Natural killer cell treated with Interleukin-12 subunit alpha and Interleukin-12 subunit beta and Interleukin-15 and Interleukin-18, amount 100 ng/mL, for 72 hours (primary cell): ENCODE measurements around the gene HORMAD2. TPM values are rescaled to one million over a fixed set of nuclear protein-coding genes. Genes with fewer than 3 reads are reported as not detected.
A peak's percentile ranks its signal among the peaks of the same experiment; 100 is the strongest.

Source experiments
- ATAC-seq, 2 donors: fragments of 150-1000 bp; cut with Tn5 transposase in 1 of 2; sonication (Bioruptor Pico), chemical (Tn5 transposase) in 1 of 2; 2 replicates each; pipeline ENCODE4 v1.10.0; 2021
- DNase-seq: peaks from one replicate; pipeline ENCODE4 v3.0.0; 2022; ENCODE audit warnings: low spot score
- H3K27ac Mint-ChIP-seq, 2 donors: 1 replicate in 1 of 2; 2 replicates in 1 of 2; pipeline ENCODE4 v1.8.0; 2022; ENCODE audit warnings: mixed read lengths in 2 of 2, mild to moderate bottlenecking in 1 of 2, moderate library complexity in 1 of 2
- H3K27me3 Mint-ChIP-seq, 2 donors: 1 replicate in 1 of 2; 2 replicates in 1 of 2; pipeline ENCODE4 v1.8.0; 2022; ENCODE audit warnings: mixed read lengths in 2 of 2
- H3K36me3 Mint-ChIP-seq: one replicate; pipeline ENCODE4 v1.8.0; 2022; ENCODE audit warnings: mixed read lengths
- H3K4me1 Mint-ChIP-seq, 2 donors: 1 replicate in 1 of 2; 2 replicates in 1 of 2; pipeline ENCODE4 v1.8.0; 2022; ENCODE audit warnings: low read depth in 2 of 2, mixed read lengths in 2 of 2, mild to moderate bottlenecking in 1 of 2
- H3K4me3 Mint-ChIP-seq: one replicate; pipeline ENCODE4 v1.8.0; 2022; ENCODE audit warnings: mixed read lengths
- H3K9me3 Mint-ChIP-seq: 2 replicates; pipeline ENCODE4 v1.8.0; 2022; ENCODE audit warnings: mixed read lengths
- total RNA-seq, 2 donors: library from RNA; stranded (reverse); gene quantifications; one replicate each; pipeline ENCODE4 v1.2.3, GENCODE V29; 2022

The HORMAD2 gene
- total RNA-seq, result not detected

DNA sequence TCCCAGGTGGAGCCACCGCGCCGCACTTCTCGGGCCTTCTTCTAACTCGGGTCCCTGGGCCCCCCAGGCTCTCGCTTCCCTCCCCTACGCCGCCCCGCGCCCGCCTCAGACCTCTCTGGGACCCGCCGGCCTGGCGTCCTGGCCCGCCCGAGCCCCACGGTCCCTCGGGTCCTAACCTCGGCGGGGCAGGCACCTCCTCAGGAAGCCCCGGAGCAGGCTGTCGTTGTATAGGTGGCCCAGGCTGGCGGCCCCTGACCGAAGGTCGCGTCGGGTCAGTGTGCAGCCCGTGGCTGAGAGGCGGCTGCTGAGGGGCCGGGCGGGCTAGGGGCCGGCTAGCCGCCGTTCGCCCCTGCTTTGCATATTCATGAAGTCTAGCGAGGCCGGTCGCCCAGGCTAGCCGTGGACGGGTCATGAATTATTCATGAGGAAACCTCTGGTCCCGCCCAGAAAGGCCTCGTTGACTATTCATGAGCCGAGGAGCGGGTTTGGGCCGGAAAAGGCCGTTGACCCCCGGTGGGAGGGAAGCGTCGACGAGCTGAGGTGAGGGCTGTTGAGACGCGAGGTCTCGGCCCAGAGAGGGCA is at the start of gene HORMAD2:
TSS of gene HORMAD2 (plus strand) at position 513 of the 582 bp plus-strand sequence. CDS start 13,489 bp downstream, outside the sequence.
- H3K27ac Mint-ChIP-seq, result peak within 1 kb of the TSS in 1 of 2 donors; percentile 81
- peak; percentile 66 to 79 for ATAC-seq
- no peak for DNase-seq
- peak within 1 kb of the TSS; percentile 17 for H3K4me3 Mint-ChIP-seq
- no peaks in the 10 kb centered on the region for H3K9me3 Mint-ChIP-seq
- peaks cover 3 to 6% of the 10 kb centered on the region in 2 donors for H3K4me1 Mint-ChIP-seq
- peaks cover 21 to 28% of the 10 kb centered on the region in 2 donors for H3K27me3 Mint-ChIP-seq
- no peaks in the 10 kb centered on the region for H3K36me3 Mint-ChIP-seq

GRCh38 chr22:30031328-30031727 is 48.9 kb upstream of the HORMAD2 start:
- Mint-ChIP-seq H3K4me1 (no peaks in the 10 kb centered on the region), H3K36me3 (no peaks in the 10 kb centered on the region), H3K27ac (no peak overlapping the region), H3K9me3 (no peaks in the 10 kb centered on the region), H3K27me3 (no peaks in the 10 kb centered on the region), H3K4me3 (no peak overlapping the region)
- ATAC-seq (no peak), DNase-seq (no peak)

- no peak overlapping the region for H3K4me3 Mint-ChIP-seq
- DNase-seq (no peak), ATAC-seq (no peak)
- H3K4me1 Mint-ChIP-seq, result no peaks in the 10 kb centered on the region
- H3K27me3 Mint-ChIP-seq, result no peaks in the 10 kb centered on the region
- no peaks in the 10 kb centered on the region for H3K36me3 Mint-ChIP-seq
- no peaks in the 10 kb centered on the region for H3K9me3 Mint-ChIP-seq
- no peak overlapping the region for H3K27ac Mint-ChIP-seq
Measured at GRCh38 chr22:30031764-30032455, 48.4 kb upstream of the HORMAD2 start.

DNA sequence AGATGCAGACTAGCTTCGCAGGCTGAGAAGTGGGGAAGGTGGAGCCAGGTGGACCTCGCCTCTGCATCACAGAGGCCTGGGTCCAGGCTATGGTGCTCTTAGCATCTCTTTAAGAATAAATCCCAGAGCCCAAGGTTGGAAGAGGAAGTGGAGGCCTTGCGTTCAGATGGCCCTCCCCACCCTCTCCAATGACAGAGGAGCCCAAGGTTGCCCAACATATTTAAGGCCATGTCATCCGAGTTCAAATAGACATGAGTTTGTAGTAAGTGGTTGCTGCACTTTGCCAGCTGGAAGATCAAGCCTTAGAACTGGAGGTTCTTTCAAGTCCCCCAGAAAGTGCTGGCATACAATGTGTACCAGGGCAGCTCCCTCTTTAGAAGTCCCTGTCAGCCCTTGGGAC is 47.1 kb upstream of the HORMAD2 start:
- no peak for DNase-seq
- no peaks in the 10 kb centered on the region for H3K4me1 Mint-ChIP-seq
- H3K27ac Mint-ChIP-seq, result no peak overlapping the region
- H3K27me3 Mint-ChIP-seq, result no peaks in the 10 kb centered on the region
- ATAC-seq, result no peak
- no peaks in the 10 kb centered on the region for H3K36me3 Mint-ChIP-seq
- no peaks in the 10 kb centered on the region for H3K9me3 Mint-ChIP-seq
- H3K4me3 Mint-ChIP-seq, result no peak overlapping the region

DNA sequence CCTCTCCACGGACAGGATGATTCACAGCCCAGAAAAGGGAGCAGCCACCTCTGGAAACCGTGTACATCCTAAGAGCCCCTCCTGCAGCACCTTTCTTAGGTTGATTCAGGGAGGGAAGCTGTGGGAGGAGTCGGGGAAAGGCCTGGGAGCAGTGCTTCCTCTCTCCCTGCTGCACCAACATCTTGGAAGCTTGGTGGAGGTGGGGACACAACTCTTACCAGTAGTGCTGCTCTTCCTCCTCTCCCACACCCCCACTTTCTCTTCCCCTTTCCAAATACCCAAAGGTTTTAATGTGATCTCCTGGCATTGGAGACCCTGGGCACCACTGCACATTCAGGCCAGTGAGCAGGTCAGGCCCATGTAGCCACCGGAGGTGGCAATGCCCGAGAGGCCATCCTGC is 46.4 kb upstream of the HORMAD2 start:
- Mint-ChIP-seq H3K9me3 (no peaks in the 10 kb centered on the region), H3K36me3 (no peaks in the 10 kb centered on the region), H3K4me3 (no peak overlapping the region), H3K27ac (peak overlapping the region in 1 of 2 donors; percentile 41), H3K27me3 (no peaks in the 10 kb centered on the region), H3K4me1 (no peaks in the 10 kb centered on the region)
- ATAC-seq (no peak), DNase-seq (no peak)

GRCh38 chr22:30036656-30037055 is 43.6 kb upstream of the HORMAD2 start:
- Mint-ChIP-seq H3K9me3 (no peaks in the 10 kb centered on the region), H3K36me3 (no peaks in the 10 kb centered on the region), H3K4me1 (no peaks in the 10 kb centered on the region), H3K27ac (no peak overlapping the region), H3K27me3 (no peaks in the 10 kb centered on the region), H3K4me3 (no peak overlapping the region)
- ATAC-seq, result no peak
- DNase-seq, result no peak

DNA sequence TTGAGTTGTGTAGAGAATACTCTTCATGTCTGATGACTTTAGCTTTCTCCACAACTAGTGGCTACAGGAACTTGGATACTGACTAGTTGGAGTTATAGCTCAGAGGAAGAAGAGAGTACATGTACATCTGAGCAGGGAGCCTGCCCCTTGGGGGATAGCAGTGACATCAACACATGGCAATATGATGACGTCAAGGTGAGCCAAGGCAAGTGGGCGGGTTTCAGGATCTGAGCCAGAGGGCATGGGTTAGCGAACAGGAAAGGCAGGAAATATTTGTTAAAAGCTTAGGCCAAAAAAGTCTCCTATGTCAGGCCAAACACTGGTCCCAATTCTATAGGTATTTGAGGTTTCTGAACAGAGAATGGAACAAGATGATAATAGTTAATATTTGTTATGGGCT is 42.0 kb upstream of the HORMAD2 start:
- Mint-ChIP-seq H3K36me3 (no peaks in the 10 kb centered on the region), H3K4me1 (no peaks in the 10 kb centered on the region), H3K27me3 (peaks cover 0 to 1% of the 10 kb centered on the region in 2 donors), H3K9me3 (no peaks in the 10 kb centered on the region), H3K27ac (no peak overlapping the region), H3K4me3 (no peak overlapping the region)
- no peak for DNase-seq
- ATAC-seq, result no peak

DNA sequence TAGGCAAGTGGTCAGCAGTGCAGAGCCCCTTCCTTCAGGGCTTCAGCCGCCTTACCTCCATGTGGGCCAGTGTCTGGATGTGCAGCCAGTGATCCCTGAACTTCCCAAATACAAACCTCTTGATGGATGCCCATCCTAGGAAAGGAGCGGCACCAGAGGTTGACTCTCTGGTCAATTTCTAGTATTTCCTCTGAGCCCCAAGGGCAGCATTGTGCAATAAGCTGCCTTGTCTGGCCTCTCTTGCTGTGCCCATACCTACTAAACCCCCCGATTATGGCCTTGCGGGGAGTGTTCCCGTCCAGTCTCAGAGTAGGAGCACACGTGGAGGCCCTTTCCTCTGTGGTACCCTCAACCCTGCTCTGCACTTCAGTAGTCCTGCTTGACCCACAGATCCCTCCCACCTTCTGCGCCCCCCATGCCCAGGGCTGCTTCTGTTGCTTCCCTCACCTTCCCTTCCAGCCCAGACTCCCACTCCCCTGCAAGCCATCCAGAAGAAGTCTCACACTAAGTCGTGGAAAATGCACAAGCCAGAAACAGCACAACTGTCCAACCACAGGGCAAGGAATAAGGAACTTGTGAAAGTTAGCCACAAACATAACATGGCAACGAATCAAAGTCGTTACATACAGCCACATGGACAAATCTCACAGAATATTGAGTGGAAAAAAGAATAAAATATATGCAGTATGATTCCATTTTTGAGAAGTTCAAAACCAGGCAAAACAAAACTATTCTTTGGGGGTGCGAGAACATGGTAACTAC is 39.6 kb upstream of the HORMAD2 start:
- ATAC-seq (no peak), DNase-seq (no peak)
- Mint-ChIP-seq H3K9me3 (no peaks in the 10 kb centered on the region), H3K4me3 (no peak overlapping the region), H3K27ac (no peak overlapping the region), H3K36me3 (no peaks in the 10 kb centered on the region), H3K4me1 (no peaks in the 10 kb centered on the region), H3K27me3 (peaks cover 0 to 2% of the 10 kb centered on the region in 2 donors)

- no peaks in the 10 kb centered on the region for H3K36me3 Mint-ChIP-seq
- H3K27ac Mint-ChIP-seq, result no peak overlapping the region
- peaks cover 0 to 2% of the 10 kb centered on the region in 2 donors for H3K4me1 Mint-ChIP-seq
- ATAC-seq (no peak), DNase-seq (no peak)
- H3K9me3 Mint-ChIP-seq, result no peaks in the 10 kb centered on the region
- H3K27me3 Mint-ChIP-seq, result peaks cover 0 to 2% of the 10 kb centered on the region in 2 donors
- no peak overlapping the region for H3K4me3 Mint-ChIP-seq
Measured at GRCh38 chr22:30041475-30041874, 38.8 kb upstream of the HORMAD2 start.

DNA sequence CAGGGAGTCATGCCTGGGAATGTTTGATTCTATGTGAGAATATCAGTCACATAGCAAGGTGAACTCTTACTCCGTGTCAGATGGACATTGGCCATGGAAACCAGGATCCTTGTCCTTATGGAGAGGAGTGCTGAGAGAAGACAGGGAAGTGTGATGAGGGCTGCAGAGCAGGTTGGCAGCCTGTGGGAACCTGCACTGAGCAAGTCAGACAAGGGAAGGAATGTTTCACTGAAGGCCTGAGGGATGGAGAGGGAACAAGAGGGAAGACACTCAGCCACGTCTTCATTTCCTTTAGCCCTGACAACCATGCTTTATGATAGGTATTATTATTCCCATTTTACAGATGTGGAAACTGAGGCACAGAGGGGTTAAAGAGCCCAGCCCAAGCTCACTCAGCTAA is 38.4 kb upstream of the HORMAD2 start:
- DNase-seq, result no peak
- Mint-ChIP-seq H3K9me3 (no peaks in the 10 kb centered on the region), H3K4me1 (peaks cover 0 to 2% of the 10 kb centered on the region in 2 donors), H3K27me3 (peaks cover 0 to 2% of the 10 kb centered on the region in 2 donors), H3K4me3 (no peak overlapping the region), H3K27ac (no peak overlapping the region), H3K36me3 (no peaks in the 10 kb centered on the region)
- no peak for ATAC-seq

DNA sequence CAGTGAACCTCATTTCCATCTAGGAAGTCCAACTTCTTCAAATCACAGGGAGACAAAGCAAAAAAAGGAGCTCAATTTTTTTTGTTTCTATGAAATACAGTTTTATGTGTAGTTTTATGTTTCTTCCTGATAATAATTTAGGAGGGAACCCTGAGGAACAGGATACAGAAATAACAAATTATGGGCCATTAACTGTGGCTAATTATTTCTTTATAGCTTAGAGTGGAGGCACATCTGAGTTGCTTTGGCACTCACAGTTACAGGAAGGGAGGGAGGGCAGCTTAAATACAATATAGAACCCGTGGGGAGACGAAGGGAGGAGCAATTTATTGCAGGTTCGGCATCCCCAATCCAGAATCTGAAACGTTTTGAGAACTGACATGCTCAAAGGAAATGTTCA is 37.1 kb upstream of the HORMAD2 start:
- Mint-ChIP-seq H3K9me3 (no peaks in the 10 kb centered on the region), H3K27me3 (peaks cover 0 to 2% of the 10 kb centered on the region in 2 donors), H3K4me3 (no peak overlapping the region), H3K27ac (no peak overlapping the region), H3K36me3 (no peaks in the 10 kb centered on the region), H3K4me1 (peaks cover 0 to 2% of the 10 kb centered on the region in 2 donors)
- no peak for DNase-seq
- no peak for ATAC-seq

DNA sequence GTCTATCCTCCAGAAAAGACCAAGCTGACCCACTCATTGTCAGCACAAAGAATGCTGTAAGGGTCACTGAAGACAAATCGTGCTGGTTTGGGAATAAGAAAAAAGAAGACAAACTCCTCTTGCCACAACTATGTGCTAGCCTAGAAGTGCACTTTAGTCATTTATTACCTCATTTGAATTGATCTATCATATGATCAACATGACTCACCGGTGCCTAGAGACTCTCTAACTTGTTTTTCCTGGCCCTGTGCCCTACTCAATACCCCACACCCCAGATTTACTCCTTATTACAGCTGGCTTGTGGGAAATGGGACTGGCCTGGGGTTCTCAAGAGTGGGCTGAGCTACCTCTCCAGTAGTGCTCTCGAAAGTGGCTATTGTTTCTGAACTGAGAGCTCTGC is 35.9 kb upstream of the HORMAD2 start:
- DNase-seq (no peak), ATAC-seq (no peak)
- H3K27me3 Mint-ChIP-seq, result peaks cover 0 to 2% of the 10 kb centered on the region in 2 donors
- no peaks in the 10 kb centered on the region for H3K36me3 Mint-ChIP-seq
- no peak overlapping the region for H3K4me3 Mint-ChIP-seq
- peaks cover 0 to 2% of the 10 kb centered on the region in 2 donors for H3K4me1 Mint-ChIP-seq
- H3K27ac Mint-ChIP-seq, result no peak overlapping the region
- H3K9me3 Mint-ChIP-seq, result no peaks in the 10 kb centered on the region

GRCh38 chr22:30044881-30045493 is 35.3 kb upstream of the HORMAD2 start:
- no peak for DNase-seq
- H3K4me1 Mint-ChIP-seq, result peaks cover 0 to 2% of the 10 kb centered on the region in 2 donors
- no peak for ATAC-seq
- H3K9me3 Mint-ChIP-seq, result no peaks in the 10 kb centered on the region
- H3K27ac Mint-ChIP-seq, result no peak overlapping the region
- H3K4me3 Mint-ChIP-seq, result no peak overlapping the region
- peaks cover 0 to 2% of the 10 kb centered on the region in 2 donors for H3K27me3 Mint-ChIP-seq
- no peaks in the 10 kb centered on the region for H3K36me3 Mint-ChIP-seq

DNA sequence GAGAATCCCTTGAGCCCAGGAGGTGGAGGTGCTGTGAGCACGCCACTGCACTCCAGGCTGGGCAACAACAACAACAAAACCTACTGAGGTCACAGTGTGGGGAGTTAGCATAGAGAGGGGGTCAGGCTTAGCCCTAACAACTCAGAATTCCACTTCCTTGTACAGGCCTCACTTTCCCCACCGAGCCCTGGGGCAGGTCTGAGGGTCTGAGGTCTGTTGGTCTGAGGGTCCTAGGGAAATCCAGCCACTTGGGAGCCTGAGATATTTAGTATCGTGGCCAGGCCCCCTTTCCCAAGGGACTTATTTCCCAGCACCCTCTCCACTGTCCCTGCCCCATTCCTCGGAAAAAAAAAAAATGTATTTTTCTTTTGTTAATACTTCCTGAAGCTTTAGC is 34.8 kb upstream of the HORMAD2 start:
- no peak for DNase-seq
- H3K36me3 Mint-ChIP-seq, result no peaks in the 10 kb centered on the region
- no peaks in the 10 kb centered on the region for H3K9me3 Mint-ChIP-seq
- no peak overlapping the region for H3K27ac Mint-ChIP-seq
- peaks cover 0 to 2% of the 10 kb centered on the region in 2 donors for H3K4me1 Mint-ChIP-seq
- no peak overlapping the region for H3K4me3 Mint-ChIP-seq
- no peak for ATAC-seq
- peaks cover 0 to 2% of the 10 kb centered on the region in 2 donors for H3K27me3 Mint-ChIP-seq
